K562 (cell line): ENCODE data around the gene KLHL35. TPM values are rescaled to one million over a fixed set of nuclear protein-coding genes. Genes with fewer than 3 reads are reported as not detected.
A peak's percentile ranks its signal among the peaks of the same experiment; 100 is the strongest.

Source experiments
- polyA plus RNA-seq, 8 experiments: library from polyadenylated mRNA; depleted of rRNA in 4 of 8; stranded (reverse) in 5 of 8; unstranded in 3 of 8; fragments of >200 nt; fragmentation: Nextera tagmentation in 2 of 8; fragmentation: Illumina TruSeq in 1 of 8; extraction: Ambion mirVana in 2 of 8; extraction: Trizol in 1 of 8; gene quantifications; 2 replicates each; pipeline versions ENCODE4 v1.2.1 to v1.2.3, GENCODE V29; 2011 to 2014; ENCODE audit warnings: inconsistent platforms in 1 of 8, missing spikeins in 1 of 8
- small RNA-seq: library from RNA; depleted of rRNA; stranded (forward); fragments of <200 nt; gene quantifications from one replicate; pipeline ENCODE3, GENCODE V24; 2014
- total RNA-seq, 7 experiments: library from RNA; depleted of rRNA in 6 of 7; stranded (reverse); fragments of >200 nt in 6 of 7; fragmentation: Illumina TruSeq in 2 of 7; extraction: Trizol in 2 of 7; gene quantifications; 2 replicates each; pipeline versions ENCODE4 v1.2.1 to v1.2.3, GENCODE V29; 2011 to 2021; ENCODE audit warnings: low replicate concordance in 1 of 7

The KLHL35 gene
- total and polyA plus RNA-seq, 9 of the 15 experiments (the other 6 are each of a cell fraction or from before 2014, with no cell fraction given) = not detected

Small RNA genes within 50 kb of the gene (small RNA-seq; reads per million reads assigned to genes)
- not detected for gene SNORD15A
- gene SNORD15B = 214 reads per million, percentile 99 among the genes with 10 or more reads in this experiment

Other genes starting within 250 kb of the KLHL35 start
- gene TPBGL, start 192.4 kb downstream of the KLHL35 start, total RNA-seq (2014; rRNA removed) = not detected in 2 replicates
- gene TPBGL, start 192.4 kb downstream of the KLHL35 start, total RNA-seq (2014; rRNA removed; fragmentation: Illumina TruSeq; extraction: Trizol) = not detected in 2 replicates
- 0.04 TPM in 1 of 2 replicates, not detected in the other for gene TPBGL, start 192.4 kb downstream of the KLHL35 start, total RNA-seq (2015; rRNA removed; fragmentation: Illumina TruSeq; extraction: Trizol)
- 0.11 and 0.22 TPM in 2 replicates for gene TPBGL, start 192.4 kb downstream of the KLHL35 start, total RNA-seq (2021)
- not detected in 2 replicates for gene TPBGL, start 192.4 kb downstream of the KLHL35 start, polyA plus RNA-seq (2011; rRNA removed)
- gene TPBGL, start 192.4 kb downstream of the KLHL35 start, polyA plus RNA-seq (2014; fragmentation: Illumina TruSeq; extraction: Trizol) = 0.06 and 0.11 TPM in 2 replicates
- gene TPBGL, start 192.4 kb downstream of the KLHL35 start, polyA plus RNA-seq (2014; fragmentation: Nextera tagmentation; extraction: Ambion mirVana) = not detected
- not detected in 2 replicates for gene TPBGL, start 192.4 kb downstream of the KLHL35 start, polyA plus RNA-seq (2014; rRNA removed)
- gene ARRB1, start 81.5 kb downstream of the KLHL35 start, total RNA-seq (2014; rRNA removed) = 21.8 and 27.6 TPM in 2 replicates
- 22.9 and 28.5 TPM in 2 replicates for gene ARRB1, start 81.5 kb downstream of the KLHL35 start, total RNA-seq (2014; rRNA removed; fragmentation: Illumina TruSeq; extraction: Trizol)
- 41.7 and 43.5 TPM in 2 replicates for gene ARRB1, start 81.5 kb downstream of the KLHL35 start, total RNA-seq (2015; rRNA removed; fragmentation: Illumina TruSeq; extraction: Trizol)
- 43.6 and 45.4 TPM in 2 replicates for gene ARRB1, start 81.5 kb downstream of the KLHL35 start, total RNA-seq (2021)
- gene ARRB1, start 81.5 kb downstream of the KLHL35 start, polyA plus RNA-seq (2011; rRNA removed) = 26.2 and 30.8 TPM in 2 replicates
- gene ARRB1, start 81.5 kb downstream of the KLHL35 start, polyA plus RNA-seq (2014; fragmentation: Illumina TruSeq; extraction: Trizol) = 35.6 and 38.4 TPM in 2 replicates
- gene ARRB1, start 81.5 kb downstream of the KLHL35 start, polyA plus RNA-seq (2014; fragmentation: Nextera tagmentation; extraction: Ambion mirVana) = 10 to 100 TPM in 1 of 2 experiments, 1 to 10 TPM in 1; 6.6 to 13.1 TPM
- gene ARRB1, start 81.5 kb downstream of the KLHL35 start, polyA plus RNA-seq (2014; rRNA removed) = 24.2 and 30.6 TPM in 2 replicates
- gene RPS3, start 33.7 kb downstream of the KLHL35 start, total RNA-seq (2014; rRNA removed) = 2,700 and 3,102 TPM in 2 replicates
- 3,530 and 3,738 TPM in 2 replicates for gene RPS3, start 33.7 kb downstream of the KLHL35 start, total RNA-seq (2014; rRNA removed; fragmentation: Illumina TruSeq; extraction: Trizol)
- 3,411 and 3,679 TPM in 2 replicates for gene RPS3, start 33.7 kb downstream of the KLHL35 start, total RNA-seq (2015; rRNA removed; fragmentation: Illumina TruSeq; extraction: Trizol)
- gene RPS3, start 33.7 kb downstream of the KLHL35 start, total RNA-seq (2021) = 3,592 and 3,622 TPM in 2 replicates
- 3,472 and 4,261 TPM in 2 replicates for gene RPS3, start 33.7 kb downstream of the KLHL35 start, polyA plus RNA-seq (2011; rRNA removed)
- 4,042 and 4,231 TPM in 2 replicates for gene RPS3, start 33.7 kb downstream of the KLHL35 start, polyA plus RNA-seq (2014; fragmentation: Illumina TruSeq; extraction: Trizol)
- 1,000 to 10,000 TPM; 5,693 to 5,771 TPM for gene RPS3, start 33.7 kb downstream of the KLHL35 start, polyA plus RNA-seq (2014; fragmentation: Nextera tagmentation; extraction: Ambion mirVana)
- 3,097 and 3,731 TPM in 2 replicates for gene RPS3, start 33.7 kb downstream of the KLHL35 start, polyA plus RNA-seq (2014; rRNA removed)
- gene GDPD5, start 92.7 kb upstream of the KLHL35 start, total RNA-seq (2014; rRNA removed) = 9.8 and 14.2 TPM in 2 replicates
- 2.8 and 2.9 TPM in 2 replicates for gene GDPD5, start 92.7 kb upstream of the KLHL35 start, total RNA-seq (2014; rRNA removed; fragmentation: Illumina TruSeq; extraction: Trizol)
- gene GDPD5, start 92.7 kb upstream of the KLHL35 start, total RNA-seq (2015; rRNA removed; fragmentation: Illumina TruSeq; extraction: Trizol) = 6.1 and 6.5 TPM in 2 replicates
- gene GDPD5, start 92.7 kb upstream of the KLHL35 start, total RNA-seq (2021) = 19.0 and 27.3 TPM in 2 replicates
- gene GDPD5, start 92.7 kb upstream of the KLHL35 start, polyA plus RNA-seq (2011; rRNA removed) = 8.0 and 11.8 TPM in 2 replicates
- 8.7 and 11.9 TPM in 2 replicates for gene GDPD5, start 92.7 kb upstream of the KLHL35 start, polyA plus RNA-seq (2014; fragmentation: Illumina TruSeq; extraction: Trizol)
- under 1 TPM; 0.32 to 0.41 TPM for gene GDPD5, start 92.7 kb upstream of the KLHL35 start, polyA plus RNA-seq (2014; fragmentation: Nextera tagmentation; extraction: Ambion mirVana)
- gene GDPD5, start 92.7 kb upstream of the KLHL35 start, polyA plus RNA-seq (2014; rRNA removed) = 17.0 and 20.4 TPM in 2 replicates
- gene SERPINH1, start 129.1 kb upstream of the KLHL35 start, total RNA-seq (2014; rRNA removed) = 67.9 and 85.8 TPM in 2 replicates
- gene SERPINH1, start 129.1 kb upstream of the KLHL35 start, total RNA-seq (2014; rRNA removed; fragmentation: Illumina TruSeq; extraction: Trizol) = 30.3 and 44.1 TPM in 2 replicates
- 78.5 and 87.1 TPM in 2 replicates for gene SERPINH1, start 129.1 kb upstream of the KLHL35 start, total RNA-seq (2015; rRNA removed; fragmentation: Illumina TruSeq; extraction: Trizol)
- gene SERPINH1, start 129.1 kb upstream of the KLHL35 start, total RNA-seq (2021) = 106 and 115 TPM in 2 replicates
- 45.5 and 123 TPM in 2 replicates for gene SERPINH1, start 129.1 kb upstream of the KLHL35 start, polyA plus RNA-seq (2011; rRNA removed)
- gene SERPINH1, start 129.1 kb upstream of the KLHL35 start, polyA plus RNA-seq (2014; fragmentation: Illumina TruSeq; extraction: Trizol) = 95.0 and 102 TPM in 2 replicates
- 1 to 10 TPM; 2.8 to 6.8 TPM for gene SERPINH1, start 129.1 kb upstream of the KLHL35 start, polyA plus RNA-seq (2014; fragmentation: Nextera tagmentation; extraction: Ambion mirVana)
- 67.8 and 77.9 TPM in 2 replicates for gene SERPINH1, start 129.1 kb upstream of the KLHL35 start, polyA plus RNA-seq (2014; rRNA removed)
- gene MAP6, start 235.8 kb upstream of the KLHL35 start, total RNA-seq (2014; rRNA removed) = not detected in 2 replicates
- not detected in 2 replicates for gene MAP6, start 235.8 kb upstream of the KLHL35 start, total RNA-seq (2014; rRNA removed; fragmentation: Illumina TruSeq; extraction: Trizol)
- not detected in 2 replicates for gene MAP6, start 235.8 kb upstream of the KLHL35 start, total RNA-seq (2015; rRNA removed; fragmentation: Illumina TruSeq; extraction: Trizol)
- gene MAP6, start 235.8 kb upstream of the KLHL35 start, total RNA-seq (2021) = 0.07 TPM in 1 of 2 replicates, not detected in the other
- not detected in 2 replicates for gene MAP6, start 235.8 kb upstream of the KLHL35 start, polyA plus RNA-seq (2011; rRNA removed)
- not detected in 2 replicates for gene MAP6, start 235.8 kb upstream of the KLHL35 start, polyA plus RNA-seq (2014; fragmentation: Illumina TruSeq; extraction: Trizol)
- not detected for gene MAP6, start 235.8 kb upstream of the KLHL35 start, polyA plus RNA-seq (2014; fragmentation: Nextera tagmentation; extraction: Ambion mirVana)
- gene MAP6, start 235.8 kb upstream of the KLHL35 start, polyA plus RNA-seq (2014; rRNA removed) = not detected in 2 replicates